Natural killer cell (primary cell): Measurements from ENCODE around the gene UGDH. TPM values are rescaled to one million over a fixed set of nuclear protein-coding genes. Genes with fewer than 3 reads are reported as not detected.

Experiments
- ATAC-seq, 3 donors: fragments of 150-1000 bp in 2 of 3; fragments of 200-7000 bp in 1 of 3; cut with Tn5 transposase; 1 replicate in 1 of 3; 2 replicates in 2 of 3; pipeline ENCODE4 v1.10.0; 2021; ENCODE audit warnings: mild to moderate bottlenecking in 2 of 3, moderate library complexity in 2 of 3
- DNase-seq, 2 donors: peaks; one replicate each; pipeline versions ENCODE4 v3.0.0 to v3.0.0-alpha.2; 2013 to 2021; ENCODE audit warnings: mixed read lengths in 1 of 2
- H3K27ac ChIP-seq: one replicate; pipeline ENCODE4 v1.5.1; 2013; ENCODE audit warnings: mild to moderate bottlenecking, low read length
- H3K27me3 ChIP-seq: one replicate; pipeline ENCODE4 v1.6.1; 2013; ENCODE audit warnings: low read length; ENCODE audit not compliant: control insufficient read depth, insufficient read depth
- H3K36me3 ChIP-seq: one replicate; pipeline ENCODE4 v1.6.1; 2013; ENCODE audit warnings: low read length; ENCODE audit not compliant: control insufficient read depth, insufficient read depth
- H3K4me1 ChIP-seq: one replicate; pipeline ENCODE4 v1.6.1; 2013; ENCODE audit warnings: low read length; ENCODE audit not compliant: control insufficient read depth, insufficient read depth
- H3K4me3 ChIP-seq: one replicate; pipeline ENCODE4 v1.5.1; 2013; ENCODE audit warnings: low read length
- H3K9me3 ChIP-seq: one replicate; pipeline ENCODE4 v1.6.1; 2013; ENCODE audit warnings: low read length; ENCODE audit not compliant: control insufficient read depth, insufficient read depth
- H3K27ac Mint-ChIP-seq, 2 donors: one replicate each; pipeline ENCODE4 v1.8.0; 2022; ENCODE audit warnings: mild to moderate bottlenecking in 2 of 2, mixed read lengths in 2 of 2, moderate library complexity in 1 of 2
- H3K27me3 Mint-ChIP-seq, 2 donors: one replicate each; pipeline ENCODE4 v1.8.0; 2022; ENCODE audit warnings: low read depth in 2 of 2, mixed read lengths in 2 of 2
- H3K36me3 Mint-ChIP-seq: one replicate; pipeline ENCODE4 v1.8.0; 2022; ENCODE audit warnings: mixed read lengths
- H3K4me1 Mint-ChIP-seq, 2 donors: one replicate each; pipeline ENCODE4 v1.8.0; 2022; ENCODE audit warnings: mixed read lengths in 2 of 2
- H3K4me3 Mint-ChIP-seq: one replicate; pipeline ENCODE4 v1.8.0; 2022; ENCODE audit warnings: mild to moderate bottlenecking, moderate library complexity, mixed read lengths
- H3K9me3 Mint-ChIP-seq, 2 donors: one replicate each; pipeline ENCODE4 v1.8.0; 2022; ENCODE audit warnings: mixed read lengths in 2 of 2
- WGBS: methylation state at CpG from one replicate; pipeline ENCODE4 v1.1.7; 2013; ENCODE audit warnings: missing lambda C conversion rate; ENCODE audit not compliant: insufficient coverage; 5-methylcytosine and 5-hydroxymethylcytosine counted together
- intact Hi-C: fragments of 100-400 bp; cut with micrococcal nuclease; formaldehyde crosslinking; loops from one replicate; pipeline ENCODE4 v1.14.2; 2022
- total RNA-seq, 4 donors: library from RNA; stranded (reverse); fragments of 120-200 nt in 1 of 4; gene quantifications; one replicate each; pipeline versions ENCODE4 v1.2.3 to v1.2.4, GENCODE V29; 2013 to 2022
- TF ChIP-seq, protein P1 (sequence below): fragments of 200-600 bp; IDR thresholded peaks from one replicate; pipeline ENCODE4 v1.8.0; 2022; ENCODE audit warnings: antibody characterized with exemption

Gene UGDH
- total RNA-seq, 3 donors from 2014 or later (not counting 1 experiment from before 2014, with no cell fraction given), result 12.2 to 14.8 (median 13.6) TPM

DNA sequence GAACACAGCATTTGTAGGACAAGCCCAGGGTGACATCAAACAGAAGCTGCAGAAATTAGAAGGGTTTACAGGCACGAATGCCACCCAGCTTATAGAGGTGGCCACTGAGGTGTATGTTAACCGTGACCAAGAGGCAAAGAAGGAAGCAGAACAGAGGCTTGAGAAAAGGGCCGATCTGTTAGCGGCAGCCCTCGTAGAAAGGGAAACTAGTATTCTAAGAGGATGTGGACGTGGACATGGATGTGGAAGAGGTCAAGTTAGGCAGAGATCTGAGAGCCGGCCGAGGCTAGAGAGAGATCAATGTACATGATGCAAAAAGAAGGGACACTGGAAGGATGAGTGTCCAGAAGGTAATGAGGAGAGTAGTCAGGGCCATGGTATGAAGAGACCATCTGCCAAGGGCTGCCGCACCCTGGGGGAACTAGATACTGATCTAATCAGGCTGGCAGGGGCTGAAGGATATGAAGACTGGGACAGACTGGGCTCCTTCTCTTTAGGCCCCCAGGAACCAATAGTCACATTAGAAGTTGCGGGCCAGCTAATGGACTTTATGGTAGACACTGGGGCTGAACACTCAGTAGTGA is 40.9 kb downstream of the UGDH start:
- Histone ChIP-seq H3K4me1 (no peaks in the 10 kb centered on the region), H3K27me3 (no peaks in the 10 kb centered on the region), H3K9me3 (no peaks in the 10 kb centered on the region), H3K27ac (no peak overlapping the region), H3K36me3 (no peaks in the 10 kb centered on the region), H3K4me3 (no peak overlapping the region)
- no peak for ATAC-seq
- no peak overlapping the region for H3K27ac Mint-ChIP-seq
- WGBS, result 86% methylated on average over 10 of the region's 10 CpGs
- no peaks in the 10 kb centered on the region for H3K27me3 Mint-ChIP-seq
- H3K4me1 Mint-ChIP-seq, result no peaks in the 10 kb centered on the region
- DNase-seq, result no peak
- TF ChIP-seq, protein P1, sequence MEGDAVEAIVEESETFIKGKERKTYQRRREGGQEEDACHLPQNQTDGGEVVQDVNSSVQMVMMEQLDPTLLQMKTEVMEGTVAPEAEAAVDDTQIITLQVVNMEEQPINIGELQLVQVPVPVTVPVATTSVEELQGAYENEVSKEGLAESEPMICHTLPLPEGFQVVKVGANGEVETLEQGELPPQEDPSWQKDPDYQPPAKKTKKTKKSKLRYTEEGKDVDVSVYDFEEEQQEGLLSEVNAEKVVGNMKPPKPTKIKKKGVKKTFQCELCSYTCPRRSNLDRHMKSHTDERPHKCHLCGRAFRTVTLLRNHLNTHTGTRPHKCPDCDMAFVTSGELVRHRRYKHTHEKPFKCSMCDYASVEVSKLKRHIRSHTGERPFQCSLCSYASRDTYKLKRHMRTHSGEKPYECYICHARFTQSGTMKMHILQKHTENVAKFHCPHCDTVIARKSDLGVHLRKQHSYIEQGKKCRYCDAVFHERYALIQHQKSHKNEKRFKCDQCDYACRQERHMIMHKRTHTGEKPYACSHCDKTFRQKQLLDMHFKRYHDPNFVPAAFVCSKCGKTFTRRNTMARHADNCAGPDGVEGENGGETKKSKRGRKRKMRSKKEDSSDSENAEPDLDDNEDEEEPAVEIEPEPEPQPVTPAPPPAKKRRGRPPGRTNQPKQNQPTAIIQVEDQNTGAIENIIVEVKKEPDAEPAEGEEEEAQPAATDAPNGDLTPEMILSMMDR, result no peak
- no peak overlapping the region for H3K4me3 Mint-ChIP-seq
- no peaks in the 10 kb centered on the region for H3K9me3 Mint-ChIP-seq
- H3K36me3 Mint-ChIP-seq, result no peaks in the 10 kb centered on the region
- intact Hi-C loops, result no loop called here

GRCh38 chr4:39484582-39485272 is 42.5 kb downstream of the UGDH start:
- no peaks in the 10 kb centered on the region for H3K27me3 ChIP-seq
- 92% methylated on average over 6 of the region's 6 CpGs for WGBS
- no peak overlapping the region for H3K4me3 Mint-ChIP-seq
- TF ChIP-seq, protein P1, result no peak
- H3K36me3 Mint-ChIP-seq, result no peaks in the 10 kb centered on the region
- H3K4me1 ChIP-seq, result no peaks in the 10 kb centered on the region
- H3K4me3 ChIP-seq, result no peak overlapping the region
- no peaks in the 10 kb centered on the region for H3K9me3 ChIP-seq
- DNase-seq, result no peak
- no peaks in the 10 kb centered on the region for H3K36me3 ChIP-seq
- H3K27ac Mint-ChIP-seq, result no peak overlapping the region
- no peaks in the 10 kb centered on the region for H3K4me1 Mint-ChIP-seq
- H3K9me3 Mint-ChIP-seq, result no peaks in the 10 kb centered on the region
- H3K27ac ChIP-seq, result no peak overlapping the region
- ATAC-seq, result no peak
- H3K27me3 Mint-ChIP-seq, result no peaks in the 10 kb centered on the region
- intact Hi-C loops, result no loop called here

- TF ChIP-seq, protein P1, result no peak
Observed at GRCh38 chr4:39480902-39481695, 46.1 kb downstream of the UGDH start.

More at GRCh38 chr4:39480902-39481695, 46.1 kb downstream of the UGDH start:
- Histone ChIP-seq H3K4me3 (no peak overlapping the region), H3K36me3 (peaks cover 8% of the 10 kb centered on the region), H3K4me1 (no peaks in the 10 kb centered on the region), H3K27ac (no peak overlapping the region), H3K27me3 (no peaks in the 10 kb centered on the region), H3K9me3 (no peaks in the 10 kb centered on the region)
- ATAC-seq (peak in 1 of 3 donors; percentile 43), DNase-seq (no peak)
- no peaks in the 10 kb centered on the region for H3K27me3 Mint-ChIP-seq
- no peaks in the 10 kb centered on the region for H3K4me1 Mint-ChIP-seq
- no peak overlapping the region for H3K27ac Mint-ChIP-seq
- H3K9me3 Mint-ChIP-seq, result no peaks in the 10 kb centered on the region
- 85% methylated on average over 21 of the region's 21 CpGs for WGBS
- intact Hi-C loops, result no loop called here
- H3K4me3 Mint-ChIP-seq, result no peak overlapping the region
- no peaks in the 10 kb centered on the region for H3K36me3 Mint-ChIP-seq
